IPS DF 4.7 (cell line): ENCODE measurements around the gene ELMOD3.
"Not testable (repeated sequence)": the region's sequence is repeated elsewhere in the genome, so short reads cannot be mapped to it uniquely, and the experiment has no call there.

ENCODE experiments used
- DNase-seq: peaks from one replicate; pipeline ENCODE4 v3.0.0-alpha.2; 2013; ENCODE audit warnings: low spot score; ENCODE audit errors: extremely low read depth

ELMOD3 gene

GRCh38 chr2:85354286-85355072, at the start of gene ELMOD3, which contains the start of gene RETSAT:
ELMOD3 (plus strand) TSS chr2:85354769; CDS start chr2:85357199, 2,430 bp downstream.
RETSAT (minus strand) TSS chr2:85354528; CDS start chr2:85354507, 21 bp downstream.
- DNase-seq = peak; percentile 98

- DNase-seq = no peak
These were observed 47.1 kb upstream of the ELMOD3 start for GRCh38 chr2:85307527-85307897.

- no peak for DNase-seq
These were observed 46.4 kb upstream of the ELMOD3 start for GRCh38 chr2:85308201-85308600.

GRCh38 chr2:85308896-85309555, 45.5 kb upstream of the ELMOD3 start:
- no peak for DNase-seq

DNA sequence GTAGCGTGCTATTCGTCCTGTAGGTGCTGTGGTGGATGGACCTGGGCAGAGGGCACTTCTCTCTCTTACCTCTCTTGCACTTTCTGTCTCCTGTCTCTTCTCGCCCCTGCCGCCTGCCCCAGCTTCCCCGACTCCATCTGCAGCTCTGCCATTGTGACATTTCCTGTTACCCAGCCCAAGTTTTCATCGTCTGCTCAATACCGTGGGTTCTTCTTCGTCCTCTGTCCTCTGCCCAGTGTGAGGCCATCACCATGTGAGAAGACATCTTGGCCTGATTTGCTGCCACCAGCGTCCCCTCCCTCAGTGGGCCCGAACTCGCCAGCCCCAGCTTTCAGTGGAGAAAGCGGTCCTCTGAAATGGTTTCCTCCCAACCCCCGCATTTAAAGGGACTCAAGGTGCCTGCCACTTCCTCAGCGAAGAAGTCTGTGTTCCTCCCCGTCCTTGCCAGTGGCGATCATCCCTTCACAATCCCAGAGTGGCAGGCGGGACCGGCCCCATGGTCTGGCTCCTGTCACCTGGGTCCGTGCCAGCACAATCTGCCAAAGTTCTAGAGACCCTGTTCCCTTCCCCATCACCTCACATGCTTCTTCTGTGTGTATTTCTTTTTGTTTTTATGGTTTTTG, 44.8 kb upstream of the ELMOD3 start:
- DNase-seq = no peak

DNA sequence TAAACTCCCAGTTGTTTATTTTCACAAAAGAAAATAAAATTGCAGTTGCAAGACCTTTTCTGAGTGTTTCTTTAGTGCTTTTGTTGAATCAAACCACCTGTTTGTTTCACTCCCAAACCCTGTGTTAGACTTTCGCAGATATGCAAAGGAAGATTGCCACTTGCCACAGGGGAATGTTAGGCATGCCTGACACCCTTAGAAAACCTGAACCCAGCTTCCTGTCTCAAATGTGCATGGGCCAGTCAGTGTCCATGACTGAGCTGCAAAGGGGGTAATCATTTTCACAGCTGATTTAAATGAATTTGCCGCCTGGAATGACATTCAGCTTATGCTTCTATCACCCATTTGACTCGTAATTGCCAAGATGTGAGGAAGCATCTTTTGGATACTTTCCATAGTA, 44.2 kb upstream of the ELMOD3 start:
- no peak for DNase-seq

GRCh38 chr2:85312404-85312803, 42.2 kb upstream of the ELMOD3 start:
- no peak for DNase-seq

DNA sequence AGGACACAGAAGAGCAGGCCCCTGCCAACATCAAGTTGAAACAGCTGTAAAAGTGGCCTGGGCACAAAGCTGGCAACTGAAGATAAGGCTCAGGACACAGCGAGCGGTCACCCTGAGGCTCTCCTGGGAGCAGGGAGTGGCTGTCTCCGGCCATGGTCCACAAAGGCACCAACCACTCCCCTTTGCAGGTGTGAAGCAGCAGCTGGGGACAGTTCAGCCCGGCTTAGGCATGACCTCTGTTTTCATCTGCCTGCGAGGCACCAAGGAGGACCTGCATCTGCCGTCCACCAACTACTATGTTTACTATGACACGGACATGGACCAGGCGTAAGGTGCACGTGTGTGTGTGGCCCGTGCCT, 39.7 kb upstream of the ELMOD3 start:
- DNase-seq = no peak

DNA sequence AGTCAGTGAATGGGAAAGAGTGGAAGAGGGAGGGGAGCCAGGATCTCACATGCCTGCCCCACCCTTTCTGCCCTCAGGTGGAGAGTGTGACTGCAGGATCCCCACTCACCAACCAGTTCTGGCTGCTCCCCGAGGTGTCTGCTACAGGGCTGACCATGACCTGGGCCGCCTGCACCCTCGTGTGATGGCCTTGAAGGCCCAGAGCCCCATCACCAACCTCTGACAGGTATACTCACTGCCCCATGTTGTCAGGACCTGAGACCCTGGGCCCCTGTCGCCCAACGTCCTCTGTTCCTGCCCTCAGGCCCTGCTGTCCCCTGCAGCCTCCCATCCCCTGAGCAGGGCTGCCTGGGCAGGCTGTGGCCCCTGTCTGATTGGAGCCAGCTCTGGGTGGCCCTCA, 38.6 kb upstream of the ELMOD3 start:
- DNase-seq = not testable (repeated sequence)

GRCh38 chr2:85318222-85319074, 36.1 kb upstream of the ELMOD3 start:
- DNase-seq = no peak

DNA sequence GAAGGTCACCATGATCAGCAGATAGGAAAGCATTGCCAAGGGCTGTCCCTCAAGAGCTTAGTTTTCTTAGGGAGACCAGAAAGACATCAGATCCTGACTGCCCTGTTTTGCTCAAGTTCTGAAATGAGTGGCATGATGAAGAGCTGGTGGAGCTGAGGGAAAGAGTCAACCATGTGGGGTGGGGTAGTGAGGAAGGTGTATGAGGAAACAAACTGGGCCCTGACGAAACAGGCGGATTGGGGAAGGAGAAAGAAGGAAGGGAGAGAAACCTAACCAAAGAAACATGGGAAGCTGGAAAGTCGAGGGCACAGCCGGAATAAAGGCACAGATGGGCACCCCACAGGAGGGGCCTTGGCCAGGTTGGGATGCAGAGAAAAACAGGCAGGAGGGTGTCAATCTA, 34.8 kb upstream of the ELMOD3 start:
- no peak for DNase-seq

DNA sequence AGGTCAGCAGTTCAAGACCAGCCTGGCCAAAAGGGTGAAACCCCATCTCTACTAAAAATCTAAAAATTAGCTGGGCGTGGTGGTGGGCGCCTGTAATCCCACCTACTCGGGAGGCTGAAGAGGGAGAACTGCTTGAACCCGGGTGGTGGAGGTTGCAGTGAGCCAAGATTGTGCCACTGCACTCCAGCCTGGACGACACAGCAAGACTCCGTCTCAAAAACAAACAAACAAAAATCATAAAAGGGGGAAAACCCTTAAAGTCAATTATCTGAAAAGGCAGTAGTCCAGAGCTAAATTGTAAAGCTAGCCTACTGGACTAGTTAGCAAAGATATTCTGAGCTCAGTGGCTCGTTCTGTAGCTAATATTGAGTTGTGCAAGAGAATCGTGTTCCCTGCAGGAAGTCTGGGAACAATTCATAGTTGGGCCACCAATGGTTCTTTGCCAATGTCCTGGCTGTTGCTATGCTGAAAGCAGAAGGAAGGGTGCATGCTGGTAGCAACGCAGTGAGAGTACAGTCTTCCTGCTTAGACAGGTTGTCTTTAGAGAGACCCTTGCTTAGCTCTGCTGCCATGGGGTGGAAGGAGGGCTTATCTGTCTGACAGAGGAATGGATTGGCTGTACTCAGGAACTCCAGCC, 31.1 kb upstream of the ELMOD3 start:
- no peak for DNase-seq

- DNase-seq = not testable (repeated sequence)
These were observed 30.6 kb upstream of the ELMOD3 start for GRCh38 chr2:85323988-85324367.

DNA sequence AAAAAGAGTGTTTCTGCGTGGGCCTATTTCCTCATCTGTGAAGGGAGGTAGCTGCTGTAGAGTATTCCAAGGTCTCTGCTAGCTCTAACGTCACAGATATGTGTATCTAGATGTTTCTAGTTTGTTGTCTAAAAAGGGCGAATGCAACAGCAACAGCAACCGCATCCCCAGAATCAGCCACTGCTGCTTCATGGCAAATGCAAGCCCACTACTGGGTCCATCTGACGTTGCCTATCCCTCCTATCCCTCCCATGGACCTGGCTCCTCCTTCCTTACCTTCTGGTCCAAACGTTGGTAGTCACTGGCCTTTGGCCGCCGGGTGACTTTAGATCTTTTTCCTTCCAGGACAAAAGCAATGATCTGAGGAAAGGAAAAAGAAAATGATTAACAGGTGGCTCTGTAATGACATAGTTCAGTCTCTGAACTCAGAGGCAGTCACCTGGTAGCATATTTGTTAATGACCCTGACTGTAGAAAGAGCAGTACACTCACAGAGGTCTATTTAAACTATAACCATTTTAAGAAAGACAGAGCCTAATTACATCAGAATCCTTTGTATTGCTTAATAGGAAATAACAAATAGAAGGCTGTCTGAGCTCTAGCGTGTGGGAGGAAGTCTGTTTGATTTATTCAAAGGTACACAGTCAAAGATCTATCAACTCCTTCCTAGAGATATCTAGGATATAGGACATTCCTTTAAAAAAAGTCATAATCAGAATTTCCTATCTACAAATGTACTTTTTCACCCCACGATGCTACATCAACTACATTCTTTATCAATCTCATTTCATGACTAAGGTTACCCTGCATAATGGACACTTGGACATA, 29.7 kb upstream of the ELMOD3 start:
- DNase-seq = no peak

DNA sequence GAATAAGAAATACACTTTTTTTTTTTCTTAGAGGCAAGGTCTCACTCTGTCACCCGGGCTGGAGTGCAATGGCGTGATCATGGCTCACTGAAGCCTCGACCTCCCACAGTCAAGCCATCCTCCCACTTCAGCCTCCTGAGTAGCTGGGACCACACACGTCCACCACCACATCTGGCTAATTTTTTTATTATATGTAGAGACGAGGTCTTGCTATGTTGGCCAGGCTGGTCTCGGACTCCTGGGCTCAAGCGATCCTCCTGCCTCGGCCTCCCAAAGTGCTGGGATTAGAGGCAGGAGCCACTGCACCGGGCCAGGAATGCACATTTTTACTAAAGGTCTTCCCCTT, 29.1 kb upstream of the ELMOD3 start:
- DNase-seq = no peak

GRCh38 chr2:85326406-85327159, 28.0 kb upstream of the ELMOD3 start:
- DNase-seq = no peak

DNA sequence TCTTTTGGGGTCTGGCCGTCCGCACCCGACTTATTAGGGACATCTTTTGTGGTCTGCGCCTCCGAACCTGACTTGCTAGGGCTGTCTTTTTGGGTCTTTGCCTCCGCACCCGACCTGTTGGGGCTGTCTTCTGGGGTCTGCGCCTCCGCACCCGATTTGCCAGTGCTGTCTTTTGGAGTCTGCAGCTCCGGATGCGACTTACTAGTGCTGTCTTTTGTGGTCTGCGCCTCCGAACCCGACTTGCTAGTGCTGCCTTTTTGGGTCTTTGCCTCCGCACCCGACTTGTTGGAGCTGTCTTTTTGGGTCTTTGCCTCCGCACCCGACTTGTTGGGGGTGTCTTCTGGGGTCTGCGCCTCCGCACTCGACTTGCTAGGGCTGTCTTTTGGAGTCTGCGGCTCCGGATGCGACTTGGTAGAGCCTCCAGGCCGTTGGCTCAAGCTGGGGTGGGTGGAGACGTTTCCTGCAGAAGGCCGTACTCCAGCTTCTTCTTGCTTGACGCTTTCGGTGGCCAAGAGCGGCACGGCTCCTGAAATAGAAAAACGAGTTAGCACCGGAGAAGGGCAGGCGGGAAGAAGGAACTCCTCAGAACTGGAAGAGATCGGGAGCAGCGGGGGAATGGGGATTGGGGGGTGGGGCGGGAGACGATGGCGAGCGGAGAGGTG, 27.3 kb upstream of the ELMOD3 start:
- DNase-seq = no peak

GRCh38 chr2:85327822-85328617, 26.5 kb upstream of the ELMOD3 start, which contains the start of gene TGOLN2:
TGOLN2 (minus strand) TSS chr2:85327989; CDS start chr2:85327962, 27 bp downstream.
- DNase-seq = peak; percentile 60
